ENCODE data around the gene HM13.

GRCh38 chr20:31476294-31476585, 38.0 kb upstream of the HM13 start:
- TF ChIP-seq EZH2phosphoT487 (IDR thresholded peaks at IDR 0.05; ENCODE audit: borderline replicate concordance) (no peak), CTCF (conservative IDR thresholded peaks at IDR 0.05; ENCODE audit: low read length) (no peak)

Data from Loucy (cell line).